ENCODE data around the gene PLA2G3.
A peak's percentile ranks its signal among the peaks of the same experiment; 100 is the strongest.

Gene PLA2G3

GRCh38 chr22:31148488-31148887 is 8.2 kb upstream of the PLA2G3 start:
- H3K27me3 ChIP-seq (ENCODE audit: control insufficient read depth in 1 of 2, insufficient read depth in 2 of 2, low read length in 2 of 2) = no peaks in the 10 kb centered on the region
- no peaks in the 10 kb centered on the region for H3K36me3 ChIP-seq (ENCODE audit: control insufficient read depth in 2 of 2, insufficient read depth in 2 of 2, low read length in 2 of 2)
- no peaks in the 10 kb centered on the region for H3K9me3 ChIP-seq (ENCODE audit: control insufficient read depth in 2 of 2, low read length in 2 of 2)
- peak overlapping the region; percentile 69 for H3K27ac ChIP-seq (ENCODE audit: low read length)
- peaks cover 11% of the 10 kb centered on the region for H3K4me1 ChIP-seq (ENCODE audit: control insufficient read depth, insufficient read depth, low read length)
- H3K4me3 ChIP-seq (ENCODE audit: low read length in 2 of 2) = no peak overlapping the region
- peak overlapping the region; percentile 37 to 76 for H3K9ac ChIP-seq (ENCODE audit: low read length in 2 of 2)

- Histone ChIP-seq H3K27ac (ENCODE audit: low read length) (no peak overlapping the region), H3K27me3 (ENCODE audit: control insufficient read depth in 1 of 2, insufficient read depth in 2 of 2, low read length in 2 of 2) (peaks cover 3 to 12% of the 10 kb centered on the region in 2 donors), H3K4me1 (ENCODE audit: control insufficient read depth, insufficient read depth, low read length) (peaks cover 8% of the 10 kb centered on the region), H3K9ac (ENCODE audit: low read length in 2 of 2) (no peak overlapping the region), H3K4me3 (ENCODE audit: low read length in 2 of 2) (no peak overlapping the region), H3K36me3 (ENCODE audit: control insufficient read depth in 2 of 2, insufficient read depth in 2 of 2, low read length in 2 of 2) (no peaks in the 10 kb centered on the region), H3K9me3 (ENCODE audit: control insufficient read depth in 2 of 2, low read length in 2 of 2) (no peaks in the 10 kb centered on the region)
Observed at GRCh38 chr22:31144223-31144622, 3.9 kb upstream of the PLA2G3 start.

- no peak overlapping the region for H3K27ac ChIP-seq (ENCODE audit: low read length)
- no peaks in the 10 kb centered on the region for H3K9me3 ChIP-seq (ENCODE audit: control insufficient read depth in 2 of 2, low read length in 2 of 2)
- H3K9ac ChIP-seq (ENCODE audit: low read length in 2 of 2) = no peak overlapping the region
- H3K4me3 ChIP-seq (ENCODE audit: low read length in 2 of 2) = no peak overlapping the region
- H3K27me3 ChIP-seq (ENCODE audit: control insufficient read depth in 1 of 2, insufficient read depth in 2 of 2, low read length in 2 of 2) = peaks cover 7 to 15% of the 10 kb centered on the region in 2 donors
- H3K36me3 ChIP-seq (ENCODE audit: control insufficient read depth in 2 of 2, insufficient read depth in 2 of 2, low read length in 2 of 2) = no peaks in the 10 kb centered on the region
- peaks cover 3% of the 10 kb centered on the region for H3K4me1 ChIP-seq (ENCODE audit: control insufficient read depth, insufficient read depth, low read length)
Observed at GRCh38 chr22:31143537-31143936, 3.2 kb upstream of the PLA2G3 start.

- Histone ChIP-seq H3K27me3 (ENCODE audit: control insufficient read depth in 1 of 2, insufficient read depth in 2 of 2, low read length in 2 of 2) (peaks cover 10 to 15% of the 10 kb centered on the region in 2 donors), H3K4me3 (ENCODE audit: low read length in 2 of 2) (no peak overlapping the region), H3K36me3 (ENCODE audit: control insufficient read depth in 2 of 2, insufficient read depth in 2 of 2, low read length in 2 of 2) (no peaks in the 10 kb centered on the region), H3K9me3 (ENCODE audit: control insufficient read depth in 2 of 2, low read length in 2 of 2) (no peaks in the 10 kb centered on the region), H3K4me1 (ENCODE audit: control insufficient read depth, insufficient read depth, low read length) (no peaks in the 10 kb centered on the region), H3K27ac (ENCODE audit: low read length) (no peak overlapping the region), H3K9ac (ENCODE audit: low read length in 2 of 2) (no peak overlapping the region)
Observed at GRCh38 chr22:31143038-31143437, 2.7 kb upstream of the PLA2G3 start.

GRCh38 chr22:31142285-31142684 is 2.0 kb upstream of the PLA2G3 start:
- H3K9me3 ChIP-seq (ENCODE audit: control insufficient read depth in 2 of 2, low read length in 2 of 2) = no peaks in the 10 kb centered on the region
- H3K4me1 ChIP-seq (ENCODE audit: control insufficient read depth, insufficient read depth, low read length) = no peaks in the 10 kb centered on the region
- H3K4me3 ChIP-seq (ENCODE audit: low read length in 2 of 2) = no peak overlapping the region
- no peak overlapping the region for H3K27ac ChIP-seq (ENCODE audit: low read length)
- H3K36me3 ChIP-seq (ENCODE audit: control insufficient read depth in 2 of 2, insufficient read depth in 2 of 2, low read length in 2 of 2) = no peaks in the 10 kb centered on the region
- no peak overlapping the region for H3K9ac ChIP-seq (ENCODE audit: low read length in 2 of 2)
- peaks cover 10 to 15% of the 10 kb centered on the region in 2 donors for H3K27me3 ChIP-seq (ENCODE audit: control insufficient read depth in 1 of 2, insufficient read depth in 2 of 2, low read length in 2 of 2)

- H3K4me3 ChIP-seq (ENCODE audit: low read length in 2 of 2) = no peak overlapping the region
- peaks cover 10 to 15% of the 10 kb centered on the region in 2 donors for H3K27me3 ChIP-seq (ENCODE audit: control insufficient read depth in 1 of 2, insufficient read depth in 2 of 2, low read length in 2 of 2)
- H3K9me3 ChIP-seq (ENCODE audit: control insufficient read depth in 2 of 2, low read length in 2 of 2) = no peaks in the 10 kb centered on the region
- no peak overlapping the region for H3K9ac ChIP-seq (ENCODE audit: low read length in 2 of 2)
- no peaks in the 10 kb centered on the region for H3K4me1 ChIP-seq (ENCODE audit: control insufficient read depth, insufficient read depth, low read length)
- no peak overlapping the region for H3K27ac ChIP-seq (ENCODE audit: low read length)
- no peaks in the 10 kb centered on the region for H3K36me3 ChIP-seq (ENCODE audit: control insufficient read depth in 2 of 2, insufficient read depth in 2 of 2, low read length in 2 of 2)
Observed at GRCh38 chr22:31141551-31141950, 1.2 kb upstream of the PLA2G3 start.

GRCh38 chr22:31140746-31141145 is 438 bp upstream of the PLA2G3 start:
- Histone ChIP-seq H3K27ac (ENCODE audit: low read length) (no peak overlapping the region), H3K27me3 (ENCODE audit: control insufficient read depth in 1 of 2, insufficient read depth in 2 of 2, low read length in 2 of 2) (peaks cover 10 to 15% of the 10 kb centered on the region in 2 donors), H3K9ac (ENCODE audit: low read length in 2 of 2) (no peak overlapping the region), H3K4me3 (ENCODE audit: low read length in 2 of 2) (no peak overlapping the region), H3K36me3 (ENCODE audit: control insufficient read depth in 2 of 2, insufficient read depth in 2 of 2, low read length in 2 of 2) (no peaks in the 10 kb centered on the region), H3K9me3 (ENCODE audit: control insufficient read depth in 2 of 2, low read length in 2 of 2) (no peaks in the 10 kb centered on the region), H3K4me1 (ENCODE audit: control insufficient read depth, insufficient read depth, low read length) (no peaks in the 10 kb centered on the region)

GRCh38 chr22:31139066-31139465 is 1.2 kb downstream of the PLA2G3 start:
- Histone ChIP-seq H3K36me3 (ENCODE audit: control insufficient read depth in 2 of 2, insufficient read depth in 2 of 2, low read length in 2 of 2) (no peaks in the 10 kb centered on the region), H3K9me3 (ENCODE audit: control insufficient read depth in 2 of 2, low read length in 2 of 2) (no peaks in the 10 kb centered on the region), H3K27me3 (ENCODE audit: control insufficient read depth in 1 of 2, insufficient read depth in 2 of 2, low read length in 2 of 2) (peaks cover 10 to 15% of the 10 kb centered on the region in 2 donors), H3K9ac (ENCODE audit: low read length in 2 of 2) (no peak overlapping the region), H3K4me3 (ENCODE audit: low read length in 2 of 2) (no peak overlapping the region), H3K4me1 (ENCODE audit: control insufficient read depth, insufficient read depth, low read length) (no peaks in the 10 kb centered on the region), H3K27ac (ENCODE audit: low read length) (no peak overlapping the region)

GRCh38 chr22:31138126-31138525 is 2.2 kb downstream of the PLA2G3 start:
- no peaks in the 10 kb centered on the region for H3K36me3 ChIP-seq (ENCODE audit: control insufficient read depth in 2 of 2, insufficient read depth in 2 of 2, low read length in 2 of 2)
- H3K4me3 ChIP-seq (ENCODE audit: low read length in 2 of 2) = no peak overlapping the region
- no peak overlapping the region for H3K9ac ChIP-seq (ENCODE audit: low read length in 2 of 2)
- H3K27me3 ChIP-seq (ENCODE audit: control insufficient read depth in 1 of 2, insufficient read depth in 2 of 2, low read length in 2 of 2) = peaks cover 10 to 15% of the 10 kb centered on the region in 2 donors
- H3K9me3 ChIP-seq (ENCODE audit: control insufficient read depth in 2 of 2, low read length in 2 of 2) = no peaks in the 10 kb centered on the region
- no peak overlapping the region for H3K27ac ChIP-seq (ENCODE audit: low read length)
- no peaks in the 10 kb centered on the region for H3K4me1 ChIP-seq (ENCODE audit: control insufficient read depth, insufficient read depth, low read length)

GRCh38 chr22:31137721-31138120 is 2.6 kb downstream of the PLA2G3 start:
- H3K36me3 ChIP-seq (ENCODE audit: control insufficient read depth in 2 of 2, insufficient read depth in 2 of 2, low read length in 2 of 2) = no peaks in the 10 kb centered on the region
- H3K27me3 ChIP-seq (ENCODE audit: control insufficient read depth in 1 of 2, insufficient read depth in 2 of 2, low read length in 2 of 2) = peaks cover 10 to 15% of the 10 kb centered on the region in 2 donors
- H3K9me3 ChIP-seq (ENCODE audit: control insufficient read depth in 2 of 2, low read length in 2 of 2) = no peaks in the 10 kb centered on the region
- H3K4me3 ChIP-seq (ENCODE audit: low read length in 2 of 2) = no peak overlapping the region
- H3K9ac ChIP-seq (ENCODE audit: low read length in 2 of 2) = no peak overlapping the region
- no peak overlapping the region for H3K27ac ChIP-seq (ENCODE audit: low read length)
- no peaks in the 10 kb centered on the region for H3K4me1 ChIP-seq (ENCODE audit: control insufficient read depth, insufficient read depth, low read length)

GRCh38 chr22:31136711-31137110 is 3.6 kb downstream of the PLA2G3 start:
- peaks cover 10 to 15% of the 10 kb centered on the region in 2 donors for H3K27me3 ChIP-seq (ENCODE audit: control insufficient read depth in 1 of 2, insufficient read depth in 2 of 2, low read length in 2 of 2)
- no peaks in the 10 kb centered on the region for H3K4me1 ChIP-seq (ENCODE audit: control insufficient read depth, insufficient read depth, low read length)
- no peak overlapping the region for H3K4me3 ChIP-seq (ENCODE audit: low read length in 2 of 2)
- no peak overlapping the region for H3K9ac ChIP-seq (ENCODE audit: low read length in 2 of 2)
- H3K9me3 ChIP-seq (ENCODE audit: control insufficient read depth in 2 of 2, low read length in 2 of 2) = no peaks in the 10 kb centered on the region
- no peak overlapping the region for H3K27ac ChIP-seq (ENCODE audit: low read length)
- H3K36me3 ChIP-seq (ENCODE audit: control insufficient read depth in 2 of 2, insufficient read depth in 2 of 2, low read length in 2 of 2) = peaks cover 0 to under 1% of the 10 kb centered on the region in 2 donors
